ENCODE measurements around the gene CCNA2. TPM values are rescaled to one million over a fixed set of nuclear protein-coding genes. Genes with fewer than 3 reads are reported as not detected.

Gene CCNA2
- polyA plus RNA-seq (2013, experiment 1 of 2): 102 TPM
- 102 TPM for polyA plus RNA-seq (2013, experiment 2 of 2)

GRCh38 chr4:121823505-121824170, at the start of gene CCNA2:
CCNA2 (minus strand) TSS chr4:121823883; CDS start chr4:121823628, 255 bp downstream.
- peak within 1 kb of the TSS; percentile 94 for H3K18ac ChIP-seq (ENCODE audit: low read length)
- H3K27me3 ChIP-seq (ENCODE audit: control insufficient read depth in 3 of 3, insufficient read depth in 3 of 3, low read depth in 1 of 3, low read length in 3 of 3): no peaks in the 10 kb centered on the region

GRCh38 chr4:121869841-121870822, 46.4 kb upstream of the CCNA2 start, which contains the start of gene BBS7:
BBS7 (minus strand) TSS chr4:121870474; CDS start chr4:121870313, 161 bp downstream.
- Histone ChIP-seq H4K91ac (ENCODE audit: low read depth, low read length, poor library complexity) (no peak within 1 kb of the TSS), H2AK5ac (ENCODE audit: low read depth, low read length) (no peak within 1 kb of the TSS), H3K4me3 (ENCODE audit: low read length in 2 of 2) (peak within 1 kb of the TSS; percentile 59 to 84), H3K4ac (ENCODE audit: low read length) (no peak within 1 kb of the TSS), H3K18ac (ENCODE audit: low read length) (peak within 1 kb of the TSS; percentile 84), H3K79me1 (ENCODE audit: low read depth, low read length) (peaks cover 2% of the 10 kb centered on the region), H2AFZ (ENCODE audit: low read length) (peak within 1 kb of the TSS; percentile 92), H2BK15ac (ENCODE audit: low read length) (peak within 1 kb of the TSS; percentile 11), H2BK5ac (ENCODE audit: low read length) (peak within 1 kb of the TSS; percentile 66), H3K9me3 (replicated peaks in 1 of 2; ENCODE audit: control insufficient read depth in 2 of 2, insufficient read depth in 1 of 2, low read depth in 1 of 2, low read length in 2 of 2) (peaks cover 0 to 18% of the 10 kb centered on the region in 2 donors), H3K4me1 (ENCODE audit: control insufficient read depth in 2 of 2, insufficient read depth in 1 of 2, low read depth in 1 of 2, low read length in 2 of 2) (peaks cover 0 to 7% of the 10 kb centered on the region in 2 donors), H2BK12ac (ENCODE audit: low read length) (no peak within 1 kb of the TSS), H3K23ac (ENCODE audit: low read depth, low read length, poor library complexity) (peak within 1 kb of the TSS; percentile 45), H3K9ac (ENCODE audit: low read depth, low read length, poor library complexity) (peak within 1 kb of the TSS; percentile 68), H2BK120ac (ENCODE audit: low read depth, low read length) (no peak within 1 kb of the TSS), H3K27me3 (ENCODE audit: control insufficient read depth in 3 of 3, insufficient read depth in 3 of 3, low read depth in 1 of 3, low read length in 3 of 3) (no peaks in the 10 kb centered on the region), H3K36me3 (replicated peaks in 1 of 2; ENCODE audit: control insufficient read depth in 2 of 2, insufficient read depth in 2 of 2, low read length in 2 of 2) (peaks cover 0 to 32% of the 10 kb centered on the region in 2 donors), H4K8ac (ENCODE audit: low read depth, low read length) (no peak within 1 kb of the TSS), H3K14ac (ENCODE audit: low read length) (no peak within 1 kb of the TSS), H3K27ac (replicated peaks; ENCODE audit: low read length) (peak within 1 kb of the TSS; percentile 54), H3K4me2 (ENCODE audit: insufficient read depth, low read length, poor library complexity, severe bottlenecking) (peak within 1 kb of the TSS; percentile 59)
- WGBS, 2 donors (ENCODE audit: extremely low coverage in 2 of 2, insufficient read length in 2 of 2, insufficient replicate concordance in 1 of 2): no CpG with 5 or more reads among the region's 58 CpGs
- peak; percentile 95 for DNase-seq (ENCODE audit: low spot score)

More at GRCh38 chr4:121823505-121824170, at the start of gene CCNA2:
- Histone ChIP-seq H3K27ac (replicated peaks; ENCODE audit: low read length) (peak within 1 kb of the TSS; percentile 81), H2BK120ac (ENCODE audit: low read depth, low read length) (peak within 1 kb of the TSS; percentile 74), H4K91ac (ENCODE audit: low read depth, low read length, poor library complexity) (peak within 1 kb of the TSS; percentile 79), H3K9ac (ENCODE audit: low read depth, low read length, poor library complexity) (peak within 1 kb of the TSS; percentile 96), H2BK5ac (ENCODE audit: low read length) (peak within 1 kb of the TSS; percentile 95), H3K36me3 (replicated peaks in 1 of 2; ENCODE audit: control insufficient read depth in 2 of 2, insufficient read depth in 2 of 2, low read length in 2 of 2) (peaks cover 7 to 67% of the 10 kb centered on the region in 2 donors), H2AK5ac (ENCODE audit: low read depth, low read length) (peak within 1 kb of the TSS; percentile 70), H3K4me3 (ENCODE audit: low read length in 2 of 2) (peak within 1 kb of the TSS; percentile 93 to 98), H2BK15ac (ENCODE audit: low read length) (no peak within 1 kb of the TSS), H2AFZ (ENCODE audit: low read length) (peak within 1 kb of the TSS; percentile 93), H3K9me3 (replicated peaks in 1 of 2; ENCODE audit: control insufficient read depth in 2 of 2, insufficient read depth in 1 of 2, low read depth in 1 of 2, low read length in 2 of 2) (no peaks in the 10 kb centered on the region), H3K4ac (ENCODE audit: low read length) (peak within 1 kb of the TSS; percentile 66), H3K4me2 (ENCODE audit: insufficient read depth, low read length, poor library complexity, severe bottlenecking) (peak within 1 kb of the TSS; percentile 55), H4K8ac (ENCODE audit: low read depth, low read length) (no peak within 1 kb of the TSS), H2BK12ac (ENCODE audit: low read length) (no peak within 1 kb of the TSS), H3K23ac (ENCODE audit: low read depth, low read length, poor library complexity) (peak within 1 kb of the TSS; percentile 98), H3K79me1 (ENCODE audit: low read depth, low read length) (peaks cover 5% of the 10 kb centered on the region), H3K14ac (ENCODE audit: low read length) (peak within 1 kb of the TSS; percentile 96), H3K4me1 (ENCODE audit: control insufficient read depth in 2 of 2, insufficient read depth in 1 of 2, low read depth in 1 of 2, low read length in 2 of 2) (peaks cover 0 to 8% of the 10 kb centered on the region in 2 donors)
- peak; percentile 96 for DNase-seq (ENCODE audit: low spot score)
- no CpG with 5 or more reads among the region's 63 CpGs for WGBS, 2 donors (ENCODE audit: extremely low coverage in 2 of 2, insufficient read length in 2 of 2, insufficient replicate concordance in 1 of 2)

DNA sequence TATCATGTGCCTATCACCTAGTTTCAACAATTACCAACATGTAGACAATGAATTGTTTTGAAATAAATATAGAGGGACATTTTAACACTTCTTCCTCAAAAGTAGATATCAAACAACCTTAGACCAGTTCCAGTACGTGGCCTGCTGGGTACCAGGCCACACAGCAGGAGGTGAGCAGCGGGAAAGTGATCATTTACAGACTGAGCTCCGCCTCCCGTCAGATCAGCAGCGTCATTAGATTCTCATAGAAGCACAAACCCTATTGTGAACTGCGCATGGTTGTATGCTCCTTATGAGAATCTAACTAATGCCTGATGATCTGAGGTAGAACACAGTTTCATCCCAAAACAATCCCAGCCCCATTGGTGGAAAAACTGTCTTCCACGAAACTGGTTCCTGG, 40.1 kb upstream of the CCNA2 start:
- Histone ChIP-seq H3K27me3 (ENCODE audit: control insufficient read depth in 3 of 3, insufficient read depth in 3 of 3, low read depth in 1 of 3, low read length in 3 of 3) (no peaks in the 10 kb centered on the region), H2AK5ac (ENCODE audit: low read depth, low read length) (no peak overlapping the region), H4K8ac (ENCODE audit: low read depth, low read length) (no peak overlapping the region), H2BK15ac (ENCODE audit: low read length) (no peak overlapping the region), H3K9ac (ENCODE audit: low read depth, low read length, poor library complexity) (no peak overlapping the region), H2BK12ac (ENCODE audit: low read length) (no peak overlapping the region), H3K36me3 (replicated peaks in 1 of 2; ENCODE audit: control insufficient read depth in 2 of 2, insufficient read depth in 2 of 2, low read length in 2 of 2) (peaks cover 0 to 83% of the 10 kb centered on the region in 2 donors), H3K79me1 (ENCODE audit: low read depth, low read length) (no peaks in the 10 kb centered on the region), H2BK5ac (ENCODE audit: low read length) (no peak overlapping the region), H3K4me2 (ENCODE audit: insufficient read depth, low read length, poor library complexity, severe bottlenecking) (no peak overlapping the region), H2BK120ac (ENCODE audit: low read depth, low read length) (no peak overlapping the region), H3K9me3 (replicated peaks in 1 of 2; ENCODE audit: control insufficient read depth in 2 of 2, insufficient read depth in 1 of 2, low read depth in 1 of 2, low read length in 2 of 2) (peaks cover 0 to 18% of the 10 kb centered on the region in 2 donors), H3K18ac (ENCODE audit: low read length) (no peak overlapping the region), H3K27ac (replicated peaks; ENCODE audit: low read length) (no peak overlapping the region), H3K4me1 (ENCODE audit: control insufficient read depth in 2 of 2, insufficient read depth in 1 of 2, low read depth in 1 of 2, low read length in 2 of 2) (peaks cover 0 to 2% of the 10 kb centered on the region in 2 donors), H3K4me3 (ENCODE audit: low read length in 2 of 2) (no peak overlapping the region), H2AFZ (ENCODE audit: low read length) (no peak overlapping the region), H3K14ac (ENCODE audit: low read length) (no peak overlapping the region), H4K91ac (ENCODE audit: low read depth, low read length, poor library complexity) (no peak overlapping the region), H3K23ac (ENCODE audit: low read depth, low read length, poor library complexity) (no peak overlapping the region), H3K4ac (ENCODE audit: low read length) (no peak overlapping the region)
- no peak for DNase-seq (ENCODE audit: low spot score)
- WGBS, 2 donors (ENCODE audit: extremely low coverage in 2 of 2, insufficient read length in 2 of 2, insufficient replicate concordance in 1 of 2): no CpG with 5 or more reads among the region's 7 CpGs

All from neuronal stem cell (in vitro differentiated cells).